Naive thymus-derived CD4-positive, alpha-beta T cell (primary cell): ENCODE data around the gene GALNT13. TPM values are rescaled to one million over a fixed set of nuclear protein-coding genes. Genes with fewer than 3 reads are reported as not detected.

Experiments used
- ATAC-seq: fragments of 150-1000 bp; cut with Tn5 transposase; 2 replicates; pipeline ENCODE4 v1.10.0; 2021; ENCODE audit warnings: mild to moderate bottlenecking, moderate library complexity
- CTCF ChIA-PET: fragments of 350-600 bp; sonication (Branson Sonifier 250); formaldehyde crosslinking; loops from one replicate; lab custom pipeline; 2021; ENCODE audit warnings: antibody characterized with exemption; lab: Charles Lee
- POLR2A ChIA-PET: fragments of 350-600 bp; sonication (Branson Sonifier 250); formaldehyde crosslinking; loops from one replicate; lab custom pipeline; 2021; ENCODE audit warnings: antibody characterized with exemption, inconsistent platforms; lab: Charles Lee
- DNase-seq, 9 donors: peaks; one replicate each; pipeline versions ENCODE4 v3.0.0 to v3.0.0-alpha.2; 2020 to 2022; ENCODE audit warnings: mixed read lengths in 1 of 9
- H3K27ac ChIP-seq: one replicate; pipeline ENCODE4 v1.7.0; 2013; ENCODE audit warnings: mild to moderate bottlenecking, low read depth, low read length, moderate library complexity
- H3K27me3 ChIP-seq, 2 donors: one replicate each; pipeline ENCODE4 v1.7.0; 2013; ENCODE audit warnings: low read length in 2 of 2, mild to moderate bottlenecking in 2 of 2, moderate library complexity in 2 of 2; ENCODE audit not compliant: control insufficient read depth in 2 of 2, insufficient read depth in 2 of 2
- H3K36me3 ChIP-seq, 3 experiments: 1 replicate in 2 of 3; 2 replicates in 1 of 3; pipeline ENCODE4 v1.7.0; 2013; ENCODE audit warnings: low read length in 3 of 3, mild to moderate bottlenecking in 3 of 3, moderate library complexity in 1 of 3; ENCODE audit not compliant: insufficient read depth in 3 of 3, control insufficient read depth in 2 of 3
- H3K4me1 ChIP-seq, 2 donors: one replicate each; pipeline ENCODE4 v1.7.0; 2013; ENCODE audit warnings: low read length in 2 of 2, mild to moderate bottlenecking in 2 of 2, moderate library complexity in 1 of 2; ENCODE audit not compliant: control insufficient read depth in 2 of 2, insufficient read depth in 2 of 2
- H3K4me3 ChIP-seq: 2 replicates; pipeline ENCODE4 v1.7.0; 2013; ENCODE audit warnings: mild to moderate bottlenecking, low read length
- H3K9me3 ChIP-seq, 3 experiments: 1 replicate in 2 of 3; 2 replicates in 1 of 3; pipeline ENCODE4 v1.7.0; 2013; ENCODE audit warnings: low read length in 3 of 3; ENCODE audit not compliant: control insufficient read depth in 2 of 3
- H3K27ac Mint-ChIP-seq, 9 donors: one replicate each; pipeline ENCODE4 v1.8.0; 2020 to 2022; ENCODE audit warnings: mixed read lengths in 9 of 9, mild to moderate bottlenecking in 8 of 9, moderate library complexity in 5 of 9, inconsistent platforms in 2 of 9
- H3K27me3 Mint-ChIP-seq, 5 donors: one replicate each; pipeline ENCODE4 v1.8.0; 2021 to 2022; ENCODE audit warnings: mixed read lengths in 5 of 5, mild to moderate bottlenecking in 1 of 5
- H3K36me3 Mint-ChIP-seq, 5 donors: one replicate each; pipeline ENCODE4 v1.8.0; 2020 to 2022; ENCODE audit warnings: mixed read lengths in 5 of 5, mild to moderate bottlenecking in 3 of 5, inconsistent platforms in 1 of 5
- H3K4me1 Mint-ChIP-seq, 7 donors: one replicate each; pipeline ENCODE4 v1.8.0; 2020 to 2022; ENCODE audit warnings: mixed read lengths in 7 of 7, mild to moderate bottlenecking in 3 of 7, inconsistent platforms in 1 of 7
- H3K4me3 Mint-ChIP-seq, 10 donors: one replicate each; pipeline ENCODE4 v1.8.0; 2020 to 2022; ENCODE audit warnings: mild to moderate bottlenecking in 10 of 10, mixed read lengths in 10 of 10, moderate library complexity in 6 of 10, inconsistent platforms in 2 of 10
- H3K9me3 Mint-ChIP-seq, 11 donors: one replicate each; pipeline ENCODE4 v1.8.0; 2020 to 2022; ENCODE audit warnings: mixed read lengths in 11 of 11, mild to moderate bottlenecking in 4 of 11, inconsistent platforms in 1 of 11, moderate library complexity in 1 of 11
- intact Hi-C, 2 donors: fragments of 100-400 bp; cut with micrococcal nuclease; formaldehyde crosslinking; loops; one replicate each; pipeline ENCODE4 v1.15.1; 2023
- polyA plus RNA-seq, 2 donors: library from polyadenylated mRNA; unstranded; fragments of 300-500 nt; fragmentation: Illumina TruSeq; gene quantifications; one replicate each; pipeline ENCODE4 v1.2.3, GENCODE V29; 2021
- total RNA-seq, 6 experiments: library from RNA in 5 of 6; stranded (reverse) in 5 of 6; gene quantifications; 1 replicate in 5 of 6; 2 replicates in 1 of 6; pipeline ENCODE4 v1.2.3 and lab custom pipeline; 2021 to 2026

GALNT13 gene
- total and polyA plus RNA-seq, 7 experiments from 2014 or later = 0.44 TPM; not detected in 6

- POLR2A ChIA-PET = no interaction called here
- no peaks in the 10 kb centered on the region for H3K4me1 Mint-ChIP-seq
- H3K27me3 Mint-ChIP-seq = no peaks in the 10 kb centered on the region
- Histone ChIP-seq H3K27me3 (no peaks in the 10 kb centered on the region), H3K9me3 (no peaks in the 10 kb centered on the region), H3K27ac (no peak overlapping the region), H3K4me3 (no peak overlapping the region), H3K36me3 (no peaks in the 10 kb centered on the region), H3K4me1 (no peaks in the 10 kb centered on the region)
- no peak overlapping the region for H3K4me3 Mint-ChIP-seq
- no peaks in the 10 kb centered on the region for H3K36me3 Mint-ChIP-seq
- DNase-seq = no peak
- no peak for ATAC-seq
- H3K9me3 Mint-ChIP-seq = no peaks in the 10 kb centered on the region
- no peak overlapping the region for H3K27ac Mint-ChIP-seq
- intact Hi-C loops = no loop called here
- CTCF ChIA-PET = no interaction called here
Observed at GRCh38 chr2:154242687-154243086, 371.0 kb downstream of the GALNT13 start.

GRCh38 chr2:154243685-154244084 is 372.0 kb downstream of the GALNT13 start:
- H3K27ac Mint-ChIP-seq = no peak overlapping the region
- CTCF ChIA-PET = no interaction called here
- H3K4me1 Mint-ChIP-seq = no peaks in the 10 kb centered on the region
- Histone ChIP-seq H3K27ac (no peak overlapping the region), H3K36me3 (no peaks in the 10 kb centered on the region), H3K9me3 (no peaks in the 10 kb centered on the region), H3K27me3 (no peaks in the 10 kb centered on the region), H3K4me1 (no peaks in the 10 kb centered on the region), H3K4me3 (no peak overlapping the region)
- H3K36me3 Mint-ChIP-seq = no peaks in the 10 kb centered on the region
- no peak for ATAC-seq
- intact Hi-C loops = no loop called here
- POLR2A ChIA-PET = interaction anchor here (0.6 kb wide), 1 partner anchor 7 kb away, joined by 4 read pairs; no protein-coding TSS in a partner anchor
- no peak for DNase-seq
- no peaks in the 10 kb centered on the region for H3K9me3 Mint-ChIP-seq
- H3K27me3 Mint-ChIP-seq = no peaks in the 10 kb centered on the region
- H3K4me3 Mint-ChIP-seq = no peak overlapping the region

- ChIA-PET POLR2A (no interaction called here), CTCF (no interaction called here)
- H3K36me3 Mint-ChIP-seq = no peaks in the 10 kb centered on the region
- no peaks in the 10 kb centered on the region for H3K4me1 Mint-ChIP-seq
- H3K9me3 ChIP-seq = no peaks in the 10 kb centered on the region
- no peak overlapping the region for H3K27ac ChIP-seq
- H3K27me3 Mint-ChIP-seq = no peaks in the 10 kb centered on the region
- H3K27me3 ChIP-seq = no peaks in the 10 kb centered on the region
- H3K27ac Mint-ChIP-seq = no peak overlapping the region
- H3K9me3 Mint-ChIP-seq = no peaks in the 10 kb centered on the region
- no peak overlapping the region for H3K4me3 ChIP-seq
- no peak for ATAC-seq
- intact Hi-C loops = no loop called here
- H3K36me3 ChIP-seq = no peaks in the 10 kb centered on the region
- H3K4me3 Mint-ChIP-seq = no peak overlapping the region
- no peak for DNase-seq
- H3K4me1 ChIP-seq = no peaks in the 10 kb centered on the region
Observed at GRCh38 chr2:154244932-154245331, 373.2 kb downstream of the GALNT13 start.

GRCh38 chr2:154247503-154247902 is 375.8 kb downstream of the GALNT13 start:
- no peaks in the 10 kb centered on the region for H3K36me3 Mint-ChIP-seq
- intact Hi-C loops = no loop called here
- no peaks in the 10 kb centered on the region for H3K4me1 Mint-ChIP-seq
- ATAC-seq (no peak), DNase-seq (no peak)
- ChIA-PET POLR2A (no interaction called here), CTCF (no interaction called here)
- Histone ChIP-seq H3K4me3 (no peak overlapping the region), H3K9me3 (no peaks in the 10 kb centered on the region), H3K36me3 (no peaks in the 10 kb centered on the region), H3K4me1 (no peaks in the 10 kb centered on the region), H3K27ac (no peak overlapping the region), H3K27me3 (no peaks in the 10 kb centered on the region)
- H3K27me3 Mint-ChIP-seq = no peaks in the 10 kb centered on the region
- no peak overlapping the region for H3K27ac Mint-ChIP-seq
- no peak overlapping the region for H3K4me3 Mint-ChIP-seq
- no peaks in the 10 kb centered on the region for H3K9me3 Mint-ChIP-seq

- Histone ChIP-seq H3K27ac (no peak overlapping the region), H3K9me3 (no peaks in the 10 kb centered on the region), H3K36me3 (no peaks in the 10 kb centered on the region), H3K27me3 (no peaks in the 10 kb centered on the region), H3K4me3 (no peak overlapping the region), H3K4me1 (no peaks in the 10 kb centered on the region)
- Mint-ChIP-seq H3K4me3 (no peak overlapping the region), H3K27me3 (peaks cover 0 to 4% (median 0%) of the 10 kb centered on the region in 5 donors), H3K27ac (no peak overlapping the region), H3K4me1 (no peaks in the 10 kb centered on the region), H3K36me3 (no peaks in the 10 kb centered on the region), H3K9me3 (peaks cover 0 to 26% (median 0%) of the 10 kb centered on the region in 11 donors)
- DNase-seq (no peak), ATAC-seq (no peak)
- intact Hi-C loops = no loop called here
- ChIA-PET CTCF (no interaction called here), POLR2A (no interaction called here)
Observed at GRCh38 chr2:154256136-154256535, 384.4 kb downstream of the GALNT13 start.

GRCh38 chr2:154259030-154259429 is 387.3 kb downstream of the GALNT13 start:
- ChIA-PET CTCF (no interaction called here), POLR2A (no interaction called here)
- H3K27ac ChIP-seq = no peak overlapping the region
- H3K27me3 ChIP-seq = no peaks in the 10 kb centered on the region
- no peaks in the 10 kb centered on the region for H3K4me1 ChIP-seq
- H3K36me3 ChIP-seq = no peaks in the 10 kb centered on the region
- peaks cover 0 to 22% (median 0%) of the 10 kb centered on the region in 11 donors for H3K9me3 Mint-ChIP-seq
- no peak overlapping the region for H3K4me3 ChIP-seq
- no peak overlapping the region for H3K4me3 Mint-ChIP-seq
- ATAC-seq = no peak
- no peaks in the 10 kb centered on the region for H3K36me3 Mint-ChIP-seq
- H3K9me3 ChIP-seq = no peaks in the 10 kb centered on the region
- H3K4me1 Mint-ChIP-seq = no peaks in the 10 kb centered on the region
- DNase-seq = no peak
- intact Hi-C loops = no loop called here
- peaks cover 0 to 4% (median 0%) of the 10 kb centered on the region in 5 donors for H3K27me3 Mint-ChIP-seq
- H3K27ac Mint-ChIP-seq = no peak overlapping the region

GRCh38 chr2:154261473-154262027 is 389.8 kb downstream of the GALNT13 start:
- CTCF ChIA-PET = no interaction called here
- Histone ChIP-seq H3K27me3 (no peaks in the 10 kb centered on the region), H3K4me3 (no peak overlapping the region), H3K36me3 (no peaks in the 10 kb centered on the region), H3K9me3 (no peaks in the 10 kb centered on the region), H3K27ac (no peak overlapping the region), H3K4me1 (no peaks in the 10 kb centered on the region)
- peaks cover 0 to 5% (median 0%) of the 10 kb centered on the region in 11 donors for H3K9me3 Mint-ChIP-seq
- H3K4me1 Mint-ChIP-seq = no peaks in the 10 kb centered on the region
- no peak overlapping the region for H3K27ac Mint-ChIP-seq
- no peaks in the 10 kb centered on the region for H3K36me3 Mint-ChIP-seq
- no peak overlapping the region for H3K4me3 Mint-ChIP-seq
- ATAC-seq = no peak
- POLR2A ChIA-PET = no interaction called here
- intact Hi-C loops = no loop called here
- no peak for DNase-seq
- H3K27me3 Mint-ChIP-seq = peaks cover 0 to 4% (median 0%) of the 10 kb centered on the region in 5 donors
